GM12874 (cell line): ENCODE data around the gene MRFAP1.

Source experiments
- CTCF ChIP-seq: IDR thresholded peaks from 2 replicates; pipeline ENCODE4 v1.5.1; 2011; ENCODE audit warnings: low read depth, mild to moderate bottlenecking, control low read depth, low read length, moderate library complexity; ENCODE audit not compliant: insufficient read depth

The MRFAP1 gene

GRCh38 chr4:6680372-6681034 is 40.0 kb downstream of the MRFAP1 start:
- peak; percentile 47 for TF ChIP-seq CTCF

GRCh38 chr4:6681191-6681590 is 40.7 kb downstream of the MRFAP1 start:
- no peak for TF ChIP-seq CTCF

- no peak for TF ChIP-seq CTCF
Measured at GRCh38 chr4:6682862-6683590, 42.5 kb downstream of the MRFAP1 start.

- no peak for TF ChIP-seq CTCF
Measured at GRCh38 chr4:6684656-6685055, 44.2 kb downstream of the MRFAP1 start.

GRCh38 chr4:6686104-6686787 is 45.8 kb downstream of the MRFAP1 start:
- TF ChIP-seq CTCF: no peak

GRCh38 chr4:6687947-6688878 is 47.7 kb downstream of the MRFAP1 start:
- no peak for TF ChIP-seq CTCF

GRCh38 chr4:6688879-6689505 is 48.5 kb downstream of the MRFAP1 start:
- TF ChIP-seq CTCF: no peak
